GM23338 (cell line): ENCODE data around the gene ZDHHC23. TPM values are rescaled to one million over a fixed set of nuclear protein-coding genes. Genes with fewer than 3 reads are reported as not detected.

Experiments used
- ATAC-seq: fragments of 200-7000 bp; cut with Tn5 transposase; 3 replicates; pipeline ENCODE4 v1.9.1; 2020
- DNase-seq: peaks from one replicate; pipeline ENCODE4 v3.0.0-alpha.2; 2015; ENCODE audit warnings: low spot score
- H2AFZ ChIP-seq: fragments of 200-600 bp; sonication (generic); 2 replicates; pipeline ENCODE4 v1.8.0; 2016; ENCODE audit warnings: antibody characterized with exemption, mild to moderate bottlenecking, moderate library complexity
- H3F3A ChIP-seq: fragments of 200-600 bp; sonication (generic); replicated peaks from 2 replicates; pipeline ENCODE4 v1.8.0; 2017; ENCODE audit warnings: antibody characterized with exemption, mixed run types, low read depth
- H3K27ac ChIP-seq: fragments of 200-600 bp; sonication (generic); 2 replicates; pipeline ENCODE4 v1.6.1; 2016; ENCODE audit warnings: low read depth
- H3K27me3 ChIP-seq: fragments of 200-600 bp; sonication (generic); 2 replicates; pipeline ENCODE4 v1.8.0; 2016; ENCODE audit warnings: mild to moderate bottlenecking, mixed run types, moderate library complexity; ENCODE audit not compliant: insufficient read depth
- H3K36me3 ChIP-seq: fragments of 200-600 bp; sonication (generic); 2 replicates; pipeline ENCODE4 v1.8.0; 2016; ENCODE audit warnings: mild to moderate bottlenecking; ENCODE audit not compliant: insufficient read depth
- H3K4me1 ChIP-seq: fragments of 200-600 bp; sonication (generic); 2 replicates; pipeline ENCODE4 v1.8.0; 2016; ENCODE audit warnings: mild to moderate bottlenecking, moderate library complexity; ENCODE audit not compliant: insufficient read depth
- H3K4me2 ChIP-seq: fragments of 200-600 bp; sonication (generic); 2 replicates; pipeline ENCODE4 v1.7.1; 2017; ENCODE audit warnings: mixed run types
- H3K4me3 ChIP-seq: fragments of 200-600 bp; sonication (generic); 2 replicates; pipeline ENCODE4 v1.6.1; 2016; ENCODE audit warnings: mixed run types
- H3K79me2 ChIP-seq: fragments of 200-600 bp; sonication (generic); replicated peaks from 2 replicates; pipeline ENCODE4 v1.8.0; 2017; ENCODE audit warnings: mild to moderate bottlenecking; ENCODE audit not compliant: insufficient read depth
- H3K9me2 ChIP-seq: fragments of 200-600 bp; sonication (generic); 2 replicates; pipeline ENCODE4 v1.8.0; 2017; ENCODE audit not compliant: insufficient read depth
- H4K20me1 ChIP-seq: fragments of 200-600 bp; sonication (generic); replicated peaks from 2 replicates; pipeline ENCODE4 v1.8.0; 2017; ENCODE audit warnings: mild to moderate bottlenecking; ENCODE audit not compliant: insufficient read depth
- H3K27ac Mint-ChIP-seq: 2 replicates; pipeline ENCODE4 v1.8.0; 2020; ENCODE audit warnings: inconsistent platforms, mild to moderate bottlenecking, moderate library complexity, mixed read lengths
- H3K27me3 Mint-ChIP-seq: 3 replicates; pipeline ENCODE4 v1.8.0; 2022; ENCODE audit warnings: low read depth, mild to moderate bottlenecking, moderate library complexity, mixed read lengths, inconsistent platforms; ENCODE audit not compliant: insufficient read depth, poor library complexity
- H3K36me3 Mint-ChIP-seq: 3 replicates; pipeline ENCODE4 v1.8.0; 2021; ENCODE audit warnings: low read depth, mild to moderate bottlenecking, inconsistent platforms, moderate library complexity, mixed read lengths
- H3K4me1 Mint-ChIP-seq: 3 replicates; pipeline ENCODE4 v1.8.0; 2020; ENCODE audit warnings: mild to moderate bottlenecking, inconsistent platforms, mixed read lengths
- H3K4me3 Mint-ChIP-seq: 3 replicates; pipeline ENCODE4 v1.8.0; 2021; ENCODE audit warnings: moderate library complexity, mild to moderate bottlenecking, inconsistent platforms, mixed read lengths
- H3K9me3 Mint-ChIP-seq: 3 replicates; pipeline ENCODE4 v1.8.0; 2020; ENCODE audit warnings: moderate library complexity, mild to moderate bottlenecking, inconsistent platforms, mixed read lengths
- CTCF ChIP-seq, 2 experiments: fragments of 200-600 bp in 1 of 2; sonication (generic) in 1 of 2; conservative IDR thresholded peaks; 2 replicates each; pipeline versions ENCODE4 v1.5.1 to v1.6.1; 2016 to 2017; ENCODE audit warnings: antibody characterized with exemption in 2 of 2, low read depth in 2 of 2, mild to moderate bottlenecking in 2 of 2, moderate library complexity in 1 of 2
- EZH2phosphoT487 ChIP-seq: fragments of 200-600 bp; sonication (generic); IDR thresholded peaks from one replicate; pipeline ENCODE4 v1.8.1; 2018; ENCODE audit warnings: antibody characterized with exemption; ENCODE audit not compliant: unreplicated experiment
- ZNF462 ChIP-seq: fragments of 250-450 bp; sonication (Bioruptor Pico); IDR thresholded peaks from 2 replicates; pipeline ENCODE4 v1.5.0; 2020; ENCODE audit warnings: mild to moderate bottlenecking, moderate library complexity
- polyA plus RNA-seq: library from polyadenylated mRNA; unstranded; fragments of >200 nt; fragmentation: Nextera tagmentation; extraction: Ambion mirVana; gene quantifications from 2 replicates; pipeline ENCODE4 v1.2.1, GENCODE V29; 2016
- total RNA-seq: library from RNA; depleted of rRNA; stranded (reverse); fragments of >200 nt; shearing (Covaris generic); gene quantifications from 2 replicates; pipeline ENCODE4 v1.2.3, GENCODE V29; 2014

The ZDHHC23 gene
- total and polyA plus RNA-seq, 2 experiments from 2014 or later: 3.5 to 14.5 TPM

- peaks cover 29% of the 10 kb centered on the region for H3K36me3 Mint-ChIP-seq
- Histone ChIP-seq H4K20me1 (0 out of 2 replicates have a peak, but pooled peaks cover 3% of the 10 kb centered on the region), H3K27me3 (peaks cover 1% of the 10 kb centered on the region; the same call in 1 of the 2 replicates), H3F3A (no peaks in the 10 kb centered on the region), H3K9me2 (no peaks in the 10 kb centered on the region), H2AFZ (no peak overlapping the region), H3K36me3 (0 out of 2 replicates have a peak, but pooled peaks cover 4% of the 10 kb centered on the region), H3K4me2 (no peak overlapping the region), H3K79me2 (0 out of 2 replicates have a peak, but pooled peaks cover 3% of the 10 kb centered on the region), H3K27ac (no peak overlapping the region), H3K4me3 (no peak overlapping the region), H3K4me1 (no peaks in the 10 kb centered on the region; the same call in 1 of the 2 replicates)
- H3K27ac Mint-ChIP-seq: no peak overlapping the region
- TF ChIP-seq CTCF (conservative IDR thresholded peaks at IDR 0.05; ENCODE audit: low read depth in 2 of 2): no peak
- no peak for TF ChIP-seq ZNF462 (CRISPR knock-in tag)
- no peak for TF ChIP-seq EZH2phosphoT487
- DNase-seq: no peak
- no peak overlapping the region for H3K4me3 Mint-ChIP-seq
- H3K9me3 Mint-ChIP-seq: no peaks in the 10 kb centered on the region
- peaks cover 1% of the 10 kb centered on the region; the same call in 1 of the 3 replicates for H3K4me1 Mint-ChIP-seq
- H3K27me3 Mint-ChIP-seq: peaks cover 3% of the 10 kb centered on the region
- no peak for ATAC-seq
These were observed 6.4 kb downstream of the ZDHHC23 start for GRCh38 chr3:113954091-113954685.
